WERI-Rb-1 (cell line): ENCODE results near the gene CREB3L4.
"Not testable (repeated sequence)": the region's sequence is repeated elsewhere in the genome, so short reads cannot be mapped to it uniquely, and the experiment has no call there.

Experiments used
- DNase-seq: peaks from one replicate; pipeline ENCODE4 v3.0.0-alpha.2; 2020
- H3K27ac ChIP-seq: fragments of 250-450 bp; sonication (Bioruptor Pico); 2 replicates; pipeline ENCODE4 v1.5.1; 2020; ENCODE audit warnings: mild to moderate bottlenecking, moderate library complexity
- H3K27me3 ChIP-seq: fragments of 250-450 bp; sonication (Bioruptor Pico); 2 replicates; pipeline ENCODE4 v1.5.1; 2021; ENCODE audit warnings: mild to moderate bottlenecking, low read depth, moderate library complexity; ENCODE audit not compliant: insufficient read depth, severe bottlenecking
- H3K36me3 ChIP-seq: fragments of 250-450 bp; sonication (Bioruptor Pico); 2 replicates; pipeline ENCODE4 v1.5.1; 2020; ENCODE audit warnings: mild to moderate bottlenecking, moderate library complexity
- H3K4me3 ChIP-seq: 2 replicates; pipeline ENCODE4 v1.5.1; 2011; ENCODE audit warnings: low read depth, mild to moderate bottlenecking, control low read depth, low read length
- H3K9me3 ChIP-seq: fragments of 250-450 bp; sonication (Bioruptor Pico); 2 replicates; pipeline ENCODE4 v1.5.1; 2021; ENCODE audit warnings: mild to moderate bottlenecking, moderate library complexity; ENCODE audit not compliant: severe bottlenecking
- TF ChIP-seq, protein P1 (sequence below): IDR thresholded peaks from 2 replicates; pipeline ENCODE4 v1.5.1; 2011; ENCODE audit warnings: low read depth, mild to moderate bottlenecking, control low read depth, inconsistent platforms, low read length

CREB3L4 gene

DNA sequence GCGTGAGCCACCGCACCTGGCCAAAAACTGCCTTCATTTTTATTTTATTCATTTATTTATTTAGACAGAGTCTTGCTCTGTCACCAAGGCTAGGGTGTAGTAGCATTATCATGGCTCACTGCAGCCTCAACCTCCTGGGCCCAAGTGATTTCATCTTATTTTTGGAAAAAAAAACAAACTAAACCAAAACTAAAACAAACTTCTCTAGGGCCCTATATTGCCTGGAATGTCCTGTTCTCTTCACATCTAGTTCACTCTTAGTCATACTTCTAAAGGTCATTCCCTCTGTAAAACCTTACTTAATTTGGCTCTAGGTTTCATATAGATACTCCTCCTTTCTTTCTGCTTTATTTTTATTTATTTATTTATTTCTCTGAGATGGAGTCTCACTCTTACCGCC is 38.4 kb downstream of the CREB3L4 start:
- H3K9me3 ChIP-seq = no peaks in the 10 kb centered on the region
- H3K4me3 ChIP-seq = no peak overlapping the region
- no peaks in the 10 kb centered on the region for H3K27me3 ChIP-seq
- H3K27ac ChIP-seq = no peak overlapping the region
- peaks cover 4% of the 10 kb centered on the region for H3K36me3 ChIP-seq
- DNase-seq = no peak
- TF ChIP-seq, protein P1, sequence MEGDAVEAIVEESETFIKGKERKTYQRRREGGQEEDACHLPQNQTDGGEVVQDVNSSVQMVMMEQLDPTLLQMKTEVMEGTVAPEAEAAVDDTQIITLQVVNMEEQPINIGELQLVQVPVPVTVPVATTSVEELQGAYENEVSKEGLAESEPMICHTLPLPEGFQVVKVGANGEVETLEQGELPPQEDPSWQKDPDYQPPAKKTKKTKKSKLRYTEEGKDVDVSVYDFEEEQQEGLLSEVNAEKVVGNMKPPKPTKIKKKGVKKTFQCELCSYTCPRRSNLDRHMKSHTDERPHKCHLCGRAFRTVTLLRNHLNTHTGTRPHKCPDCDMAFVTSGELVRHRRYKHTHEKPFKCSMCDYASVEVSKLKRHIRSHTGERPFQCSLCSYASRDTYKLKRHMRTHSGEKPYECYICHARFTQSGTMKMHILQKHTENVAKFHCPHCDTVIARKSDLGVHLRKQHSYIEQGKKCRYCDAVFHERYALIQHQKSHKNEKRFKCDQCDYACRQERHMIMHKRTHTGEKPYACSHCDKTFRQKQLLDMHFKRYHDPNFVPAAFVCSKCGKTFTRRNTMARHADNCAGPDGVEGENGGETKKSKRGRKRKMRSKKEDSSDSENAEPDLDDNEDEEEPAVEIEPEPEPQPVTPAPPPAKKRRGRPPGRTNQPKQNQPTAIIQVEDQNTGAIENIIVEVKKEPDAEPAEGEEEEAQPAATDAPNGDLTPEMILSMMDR = no peak

DNA sequence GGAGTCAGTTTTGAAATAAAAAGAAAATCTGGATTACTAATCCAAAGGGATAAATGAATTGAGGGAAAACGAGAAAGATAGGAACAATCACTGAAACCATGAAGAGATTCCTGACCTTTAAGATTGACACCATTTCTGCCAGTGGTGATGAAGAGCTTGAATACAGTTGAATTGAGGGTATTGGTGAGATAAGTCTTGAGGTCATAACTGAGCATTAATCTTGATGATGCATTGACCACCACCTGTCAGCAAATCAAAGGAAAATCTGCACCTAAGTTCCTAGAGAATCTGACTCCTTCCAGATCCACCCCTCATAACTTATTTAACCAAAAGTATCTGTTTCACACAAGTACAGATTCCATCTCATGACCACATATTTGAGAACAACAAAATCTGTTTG is 44.4 kb downstream of the CREB3L4 start:
- TF ChIP-seq, protein P1 = no peak
- no peaks in the 10 kb centered on the region for H3K27me3 ChIP-seq
- DNase-seq = no peak
- no peaks in the 10 kb centered on the region for H3K36me3 ChIP-seq
- H3K9me3 ChIP-seq = no peaks in the 10 kb centered on the region
- no peak overlapping the region for H3K27ac ChIP-seq
- H3K4me3 ChIP-seq = no peak overlapping the region

DNA sequence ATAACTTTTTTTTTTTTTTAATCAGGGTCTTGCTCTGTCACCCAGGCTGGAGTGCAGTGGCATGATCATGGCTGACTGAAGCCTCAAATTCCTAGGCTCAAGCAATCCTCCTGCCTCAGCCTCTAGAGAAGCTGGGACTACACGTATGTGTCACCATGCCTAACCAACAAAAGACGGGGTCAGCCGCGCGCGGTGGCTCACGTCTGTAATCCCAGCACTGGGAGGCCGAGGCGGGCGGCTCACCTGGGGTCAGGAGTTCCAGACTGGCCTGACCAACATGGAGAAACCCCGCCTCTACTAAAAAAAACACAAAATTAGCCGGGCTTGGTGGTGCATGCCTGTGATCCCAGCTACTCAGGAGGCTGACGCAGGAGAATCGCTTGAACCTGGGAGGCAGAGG is 44.8 kb downstream of the CREB3L4 start:
- H3K36me3 ChIP-seq, DNase-seq, H3K27me3 ChIP-seq, H3K9me3 ChIP-seq, H3K27ac ChIP-seq, H3K4me3 ChIP-seq: not testable (repeated sequence)

DNA sequence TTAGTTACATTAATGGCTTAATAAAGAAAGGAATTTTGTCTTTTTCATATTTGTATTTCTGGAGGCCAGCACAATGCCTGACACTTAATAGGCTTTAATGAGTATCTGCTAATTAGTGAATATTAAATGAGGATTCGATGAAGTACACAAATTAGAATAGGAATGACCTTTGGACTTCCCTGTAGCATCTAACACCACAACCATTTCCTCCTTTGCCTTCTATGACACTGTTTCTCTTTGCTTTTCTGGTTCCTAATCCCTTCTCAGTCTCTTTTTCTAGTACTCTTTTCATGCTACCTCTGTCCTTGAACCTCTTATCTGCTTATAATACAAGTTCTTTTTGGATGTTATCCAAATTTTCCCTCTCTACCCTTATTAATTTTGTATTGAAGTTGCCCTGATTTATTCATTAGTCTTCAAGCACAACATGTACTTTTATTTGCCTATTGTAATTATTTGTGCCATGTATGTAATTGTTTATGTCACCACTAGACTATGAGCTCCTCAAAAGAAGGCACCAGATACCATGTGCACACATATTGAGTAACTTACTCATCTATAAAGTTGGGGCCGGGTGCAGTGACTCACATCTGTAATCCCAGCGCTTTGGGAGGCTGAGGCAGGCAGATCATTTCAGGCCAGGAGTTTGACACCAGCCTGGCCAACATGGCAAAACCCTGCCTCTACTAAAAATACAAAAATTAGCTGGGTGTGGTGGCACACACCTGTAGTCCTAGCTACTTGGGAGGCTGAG is 46.6 kb downstream of the CREB3L4 start:
- TF ChIP-seq, protein P1 = no peak
- no peaks in the 10 kb centered on the region for H3K27me3 ChIP-seq
- no peak for DNase-seq
- H3K27ac ChIP-seq = no peak overlapping the region
- no peaks in the 10 kb centered on the region for H3K36me3 ChIP-seq
- H3K4me3 ChIP-seq = no peak overlapping the region
- H3K9me3 ChIP-seq = no peaks in the 10 kb centered on the region

DNA sequence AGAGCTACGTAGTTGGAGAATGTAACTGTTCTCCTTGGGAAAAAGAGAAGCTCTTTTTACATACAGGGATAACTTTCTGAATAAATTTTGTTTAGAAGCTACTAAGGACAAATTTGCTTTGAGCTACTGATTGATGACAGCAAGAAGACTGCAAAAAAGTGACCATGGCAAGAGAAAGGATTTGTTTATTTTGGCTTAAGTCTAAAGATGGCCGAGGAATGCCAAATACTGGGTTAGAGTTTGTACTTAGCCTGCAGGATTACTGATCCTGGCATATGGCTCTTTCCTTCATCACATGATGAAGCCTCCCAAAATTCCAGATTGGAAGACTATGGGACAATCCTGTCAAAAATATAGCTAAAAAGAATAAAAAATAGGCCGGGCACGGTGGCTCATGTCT is 51.6 kb downstream of the CREB3L4 start:
- no peak for DNase-seq
- Histone ChIP-seq H3K4me3 (no peak overlapping the region), H3K36me3 (no peaks in the 10 kb centered on the region), H3K9me3 (no peaks in the 10 kb centered on the region), H3K27ac (no peak overlapping the region), H3K27me3 (no peaks in the 10 kb centered on the region)
- TF ChIP-seq, protein P1 = no peak

DNA sequence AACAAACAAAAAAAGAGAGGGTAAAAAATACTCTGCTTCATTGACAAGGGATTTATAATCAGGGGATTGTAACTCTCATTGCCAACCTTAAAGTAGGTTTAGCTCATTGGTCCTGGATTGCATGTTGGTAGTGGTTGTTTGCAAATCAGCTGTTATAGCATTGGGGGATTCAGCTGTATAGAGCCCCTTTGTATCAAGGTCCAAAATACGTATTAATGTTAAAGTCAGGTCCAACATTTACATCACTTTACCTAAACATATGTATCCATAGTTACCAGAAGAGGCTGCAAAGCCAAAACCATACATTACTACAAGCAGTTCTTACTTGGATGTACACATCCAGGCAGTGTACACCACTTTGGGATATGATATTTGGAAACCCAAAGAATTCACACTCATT is 52.2 kb downstream of the CREB3L4 start:
- Histone ChIP-seq H3K9me3 (no peaks in the 10 kb centered on the region), H3K27ac (no peak overlapping the region), H3K27me3 (no peaks in the 10 kb centered on the region), H3K4me3 (no peak overlapping the region), H3K36me3 (no peaks in the 10 kb centered on the region)
- TF ChIP-seq, protein P1 = no peak
- no peak for DNase-seq
